NCI-H2227 treated with DMSO at 0.1 percent for 48 hours (cell line): ENCODE data around the gene URB1.
"Not testable (repeated sequence)": the region's sequence is repeated elsewhere in the genome, so short reads cannot be mapped to it uniquely, and the experiment has no call there.

Experiments used
- DNase-seq: peaks from one replicate; lab custom pipeline; 2025; lab: John Stamatoyannopoulos, UW

The URB1 gene, protein sequence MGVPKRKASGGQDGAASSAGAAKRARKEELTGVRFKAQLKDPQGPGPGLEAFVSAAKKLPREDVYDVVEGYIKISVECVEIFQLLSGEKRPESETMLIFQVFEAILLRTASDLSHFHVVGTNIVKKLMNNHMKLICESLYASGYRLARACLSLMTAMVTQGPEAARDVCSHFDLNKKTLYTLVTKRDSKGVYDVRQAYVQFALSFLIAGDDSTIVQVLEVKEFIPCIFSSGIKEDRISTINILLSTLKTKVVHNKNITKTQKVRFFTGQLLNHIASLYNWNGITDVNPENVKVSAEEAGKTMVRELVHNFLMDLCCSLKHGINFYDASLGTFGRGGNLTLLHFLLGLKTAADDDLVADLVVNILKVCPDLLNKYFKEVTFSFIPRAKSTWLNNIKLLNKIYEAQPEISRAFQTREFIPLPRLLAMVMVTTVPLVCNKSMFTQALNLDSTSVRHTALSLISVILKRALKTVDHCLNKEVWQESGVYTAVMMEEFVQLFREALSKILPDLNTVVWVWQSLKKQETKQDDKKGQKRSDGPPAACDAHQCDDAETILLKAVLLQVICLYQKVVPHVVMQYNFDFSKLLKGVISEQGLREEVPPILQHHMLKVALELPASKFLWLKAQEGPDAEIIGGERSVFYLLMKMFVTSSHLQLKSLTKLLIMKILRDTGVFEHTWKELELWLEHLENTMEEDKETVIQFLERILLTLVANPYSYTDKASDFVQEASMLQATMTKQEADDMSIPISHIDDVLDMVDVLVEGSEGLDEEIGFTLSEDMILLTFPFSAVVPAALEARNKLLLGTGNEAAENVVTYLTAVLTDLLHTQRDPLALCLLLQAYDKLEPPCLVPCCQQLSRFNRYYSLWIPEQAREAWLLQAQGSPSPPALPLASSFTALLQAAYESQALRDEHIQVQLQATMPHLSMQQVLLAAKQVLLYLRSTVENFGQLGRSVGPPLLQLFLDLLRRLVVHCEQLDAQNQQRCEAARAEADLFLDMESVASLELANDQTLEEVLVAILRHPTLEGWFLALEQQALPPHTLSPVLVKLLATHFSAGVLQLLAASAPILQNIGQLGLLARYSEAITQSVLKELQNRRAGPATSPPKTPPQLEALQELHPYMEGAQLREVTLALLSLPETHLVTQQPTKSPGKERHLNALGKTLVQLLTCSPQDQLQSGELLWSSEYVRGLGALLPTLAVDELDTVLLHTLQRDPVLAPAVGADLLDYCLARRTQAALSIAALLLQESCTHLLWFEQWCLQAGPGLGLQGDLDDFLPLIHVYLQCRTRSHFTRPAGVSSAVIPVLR (N-terminal part only)

DNA sequence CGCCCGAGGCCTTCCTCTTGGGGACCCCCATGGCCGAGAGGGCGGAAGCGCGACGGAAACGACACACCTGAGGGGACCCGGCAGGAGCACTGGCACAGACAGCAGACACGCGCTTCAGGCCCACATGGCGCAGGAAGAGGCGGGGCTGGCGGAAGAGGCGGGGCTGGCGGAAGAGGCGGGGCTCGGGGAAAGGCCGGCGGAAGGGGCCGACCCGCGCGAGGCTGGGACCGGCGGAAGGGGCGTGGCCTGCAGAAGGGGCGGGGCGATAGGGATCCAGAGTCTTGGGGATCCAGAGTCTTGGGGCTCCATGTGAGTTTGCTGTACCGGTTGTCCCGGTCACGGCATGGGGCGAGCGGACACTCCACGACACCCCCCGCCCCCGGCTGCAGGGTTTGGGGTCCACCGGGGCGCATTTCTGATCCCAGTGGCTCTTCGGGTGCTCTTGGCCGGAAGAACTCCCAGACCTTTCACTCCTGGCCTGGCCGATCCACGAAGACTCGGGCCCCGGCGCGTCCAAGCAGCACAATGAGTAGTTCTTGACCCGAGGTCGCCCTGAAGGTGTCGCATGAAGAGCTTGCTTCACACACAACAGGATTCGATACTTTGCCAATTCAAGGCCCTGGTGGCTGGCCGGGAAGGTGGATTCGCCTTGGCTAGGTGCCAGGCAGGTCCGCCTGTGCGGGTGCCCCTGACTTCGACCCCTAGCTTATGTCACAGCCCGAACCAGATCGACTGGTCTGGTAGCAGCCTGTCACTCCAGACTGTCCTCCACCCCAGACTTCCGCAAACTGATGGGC, at the start of gene URB1:
TSS of gene URB1 (minus strand) at position 133 of the 797 bp plus-strand sequence. CDS start at position 31, 102 bp downstream.
- DNase-seq = peak; percentile 82

DNA sequence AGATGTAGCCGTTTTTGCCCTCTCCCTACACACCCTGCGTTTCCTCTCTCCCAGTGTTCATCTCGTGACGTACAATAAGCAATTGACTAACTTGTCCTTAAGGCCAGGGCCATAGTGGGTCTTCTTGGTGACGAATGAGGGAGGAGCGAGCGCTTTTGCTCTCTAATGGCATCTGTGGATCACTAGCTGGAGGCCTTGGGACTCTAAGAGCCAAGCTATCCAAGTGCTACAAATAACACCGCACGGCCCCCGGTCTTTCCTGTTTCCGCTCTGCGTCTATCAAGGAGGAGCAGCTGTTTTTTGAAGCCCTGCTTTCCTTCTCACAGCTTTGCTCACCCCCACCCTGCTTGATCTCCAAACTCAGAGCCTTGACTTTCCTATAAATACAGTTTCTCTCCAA, 44.9 kb upstream of the URB1 start:
- no peak for DNase-seq

DNA sequence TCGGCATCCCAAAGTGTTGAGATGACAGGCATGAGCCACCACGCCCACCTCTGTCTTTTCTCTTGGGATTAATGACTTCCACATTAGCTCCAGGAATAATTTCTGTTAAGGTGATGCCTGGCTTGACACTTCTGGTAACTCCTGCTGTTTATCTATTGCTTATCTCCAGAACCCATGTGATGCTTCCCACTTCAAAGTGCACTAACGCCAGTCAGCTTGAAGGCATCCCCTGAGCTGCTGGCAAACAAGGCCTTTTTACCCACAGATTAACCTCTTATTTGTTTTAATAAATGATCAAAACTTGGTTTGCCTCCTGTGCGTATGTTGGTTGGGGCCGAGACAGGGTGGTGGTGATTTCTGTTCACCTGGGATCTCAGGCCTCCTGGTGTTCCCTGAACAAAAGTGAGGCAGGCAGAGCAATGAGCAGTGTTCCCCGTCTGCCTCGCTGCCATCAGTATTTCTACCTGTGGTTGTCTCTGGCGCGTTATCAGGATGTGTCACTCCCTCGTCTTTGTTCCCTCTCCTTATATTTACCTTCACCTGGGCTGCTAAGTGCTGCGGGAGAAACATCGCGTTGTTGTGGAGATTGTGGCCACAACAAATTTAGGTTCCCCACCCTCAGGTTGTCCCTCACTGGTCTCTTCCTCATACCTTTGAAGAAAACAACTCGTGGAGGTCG, 40.3 kb upstream of the URB1 start:
- not testable (repeated sequence) for DNase-seq

DNA sequence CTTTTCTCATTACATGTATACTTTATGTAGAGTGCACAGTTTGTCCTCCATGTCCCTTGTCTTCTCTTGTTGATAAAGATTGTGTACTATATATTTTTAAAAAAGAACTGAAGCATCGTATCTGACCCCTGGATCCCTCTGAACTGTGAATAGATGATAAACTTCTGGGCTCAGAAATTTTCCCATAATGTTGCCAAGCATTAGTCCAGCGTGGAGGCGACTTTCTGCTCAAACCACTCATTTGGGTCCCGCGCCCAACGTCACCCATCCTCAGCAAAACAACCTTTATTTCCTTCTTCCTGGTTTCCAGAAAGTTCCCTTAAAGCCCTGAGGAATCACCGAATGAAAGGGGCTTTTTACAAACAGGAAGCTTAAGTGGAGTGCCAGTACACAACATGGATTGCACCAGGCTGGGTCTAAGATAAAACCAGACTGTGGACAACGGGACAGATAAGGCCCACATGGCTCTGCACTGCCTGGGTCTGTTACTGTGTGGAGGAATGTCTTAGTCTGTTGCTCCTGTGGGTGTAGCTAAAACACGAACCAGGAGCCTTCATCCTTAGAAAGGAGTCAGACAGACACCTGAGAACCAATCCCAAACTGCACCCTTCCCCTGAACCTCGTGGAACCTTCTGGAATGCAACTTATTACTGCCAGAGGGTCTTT, 35.3 kb upstream of the URB1 start:
- no peak for DNase-seq

DNA sequence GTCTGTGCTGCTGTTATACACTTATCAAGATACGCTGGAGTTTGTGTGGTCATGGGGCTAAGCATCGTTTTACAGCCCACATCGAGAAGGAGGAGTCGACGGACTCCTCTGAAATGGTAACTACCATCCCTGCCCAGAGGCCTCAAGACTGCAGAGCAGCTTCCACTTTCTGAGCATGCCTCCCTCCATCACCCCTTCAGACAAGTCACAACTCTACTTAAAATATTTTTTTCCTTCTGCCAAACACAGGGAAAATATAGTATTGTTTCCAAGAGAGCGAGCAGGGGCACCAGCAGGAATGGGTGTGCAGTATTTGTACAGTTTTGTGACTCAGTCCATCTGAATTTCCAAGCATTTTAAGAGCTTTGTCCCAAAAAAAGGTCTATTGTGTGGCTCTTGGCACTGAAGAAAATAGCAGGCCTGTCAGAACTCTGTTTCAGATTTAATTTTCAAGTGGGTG, 33.8 kb upstream of the URB1 start:
- no peak for DNase-seq

DNA sequence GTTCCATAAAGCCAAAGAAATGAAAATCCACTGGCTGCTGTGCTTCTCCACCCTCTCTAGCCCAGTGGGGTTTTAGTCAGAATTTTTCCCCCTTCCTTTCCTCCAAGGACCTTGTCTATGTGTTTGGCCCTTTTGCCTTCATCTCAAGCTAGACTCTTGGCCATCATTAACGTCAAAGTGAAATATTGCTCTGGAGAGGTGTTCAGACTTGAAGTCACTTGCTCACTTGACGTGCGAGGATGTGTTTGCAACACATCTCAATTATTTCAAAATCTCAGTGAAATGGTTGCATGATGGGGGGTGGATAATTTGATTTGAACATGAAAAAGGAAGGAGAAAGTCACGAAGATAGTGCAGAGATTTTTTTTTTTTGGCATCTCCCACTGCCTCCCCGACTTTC, 33.3 kb upstream of the URB1 start:
- no peak for DNase-seq

DNA sequence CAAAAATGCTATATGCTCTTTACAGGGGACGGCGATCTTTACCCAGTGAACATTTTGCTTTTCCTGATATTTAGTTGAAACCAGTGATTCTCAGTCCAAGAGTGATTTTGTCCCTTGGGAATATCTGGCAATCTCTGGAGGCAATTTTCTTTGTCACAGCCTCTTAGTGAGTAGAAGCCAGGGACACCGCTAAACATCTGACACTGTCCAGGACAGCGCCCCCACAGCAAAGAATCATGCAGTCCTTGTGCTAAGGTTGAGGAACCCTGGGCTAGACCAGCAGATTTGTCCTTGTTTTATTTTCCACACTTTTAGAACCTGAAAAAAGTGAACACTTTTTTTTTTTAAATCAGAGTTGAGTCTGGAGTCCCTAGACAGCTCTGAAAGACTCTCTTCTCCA, 32.8 kb upstream of the URB1 start:
- no peak for DNase-seq

DNA sequence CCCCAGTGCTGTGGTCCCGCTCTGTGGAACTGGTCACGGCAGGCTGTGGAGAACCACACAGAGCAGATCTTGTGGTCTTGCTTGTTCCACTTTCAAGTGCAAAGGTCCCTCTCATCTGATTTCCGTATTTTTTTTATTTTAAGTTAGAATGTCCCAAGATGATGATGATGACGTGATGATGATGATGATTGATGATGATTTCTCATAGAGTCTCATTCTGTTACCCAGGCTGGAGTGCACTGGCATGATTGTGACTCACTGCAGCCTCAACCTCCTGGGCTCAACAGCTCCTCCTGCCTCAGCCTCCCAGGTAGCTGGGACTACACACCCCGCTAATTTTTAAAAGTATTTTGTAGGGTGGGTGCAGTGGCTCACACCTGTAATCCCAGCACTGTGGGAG, 31.9 kb upstream of the URB1 start:
- DNase-seq = no peak

DNA sequence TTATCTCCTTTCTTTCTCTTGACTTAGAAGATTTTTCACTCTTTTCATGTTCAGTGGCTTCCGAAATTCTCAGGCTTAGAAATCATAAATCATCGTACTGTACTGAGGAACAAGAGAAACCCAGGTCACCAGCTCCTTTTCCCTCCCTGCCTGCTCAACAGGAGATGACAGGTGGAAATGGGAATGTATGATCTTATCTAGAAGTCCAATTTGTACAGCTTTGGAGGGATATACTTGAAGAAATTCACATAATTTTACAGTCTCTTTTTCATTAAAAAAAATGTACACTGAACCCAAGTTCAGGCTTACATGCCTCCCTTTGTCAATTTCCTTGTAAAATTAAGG, 31.4 kb upstream of the URB1 start:
- no peak for DNase-seq

DNA sequence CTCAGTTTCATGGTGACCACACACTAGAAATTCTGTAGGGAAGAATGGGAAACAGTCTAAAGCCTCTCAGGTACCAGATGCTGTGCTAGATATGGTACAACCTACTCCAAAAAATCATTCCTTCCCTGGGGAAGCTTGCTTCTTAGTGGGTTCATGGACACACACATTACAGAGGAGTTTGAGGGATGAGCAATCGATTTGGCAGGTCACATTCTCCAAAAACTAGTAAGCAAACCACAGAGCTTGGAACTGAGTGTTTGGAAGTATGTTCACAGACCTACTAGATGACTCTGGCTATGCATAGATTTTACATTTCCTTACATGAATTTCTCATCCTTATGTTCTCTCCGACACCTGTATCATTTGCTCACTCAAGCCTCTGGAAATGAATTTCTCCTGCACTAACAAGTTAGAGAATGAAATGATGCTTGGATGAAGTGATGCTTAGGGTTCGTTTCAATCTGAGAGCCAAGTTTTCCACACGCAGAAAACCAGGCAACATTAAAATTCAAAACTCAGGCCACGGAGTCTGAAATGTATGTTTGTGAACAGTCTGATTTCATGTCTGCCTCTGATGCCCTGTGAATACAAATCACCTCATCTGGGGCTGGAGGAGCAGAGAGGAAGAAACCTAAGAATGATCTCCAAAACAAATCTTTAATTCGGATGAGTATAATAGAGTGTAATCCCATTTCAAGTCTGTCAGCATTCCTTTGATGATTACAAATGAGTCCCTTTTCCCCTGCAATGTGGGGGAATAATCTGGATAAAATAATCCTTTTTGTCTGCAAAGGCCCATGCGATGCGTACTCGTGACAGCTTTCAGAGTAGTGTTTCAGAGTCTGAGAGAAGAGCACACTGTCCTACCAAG, 30.7 kb upstream of the URB1 start:
- DNase-seq = no peak

DNA sequence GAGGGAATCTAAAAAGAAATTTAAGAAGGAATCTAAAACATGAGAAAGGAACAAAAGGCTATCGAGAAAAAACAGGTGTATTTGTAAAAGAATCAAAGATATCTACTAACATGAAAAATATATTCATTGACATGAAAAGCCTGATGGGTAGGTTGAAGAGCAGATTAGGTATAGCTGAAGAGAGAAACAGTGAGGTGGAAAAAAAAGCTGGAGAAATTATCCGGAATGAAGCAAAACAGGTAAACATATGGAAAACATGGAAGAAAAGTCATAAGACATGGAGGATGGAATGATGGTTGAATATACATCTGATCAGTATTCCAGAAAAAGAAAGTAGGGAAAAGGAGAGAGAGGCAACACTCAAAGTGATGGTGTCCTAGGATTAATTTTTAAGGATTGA, 29.3 kb upstream of the URB1 start:
- no peak for DNase-seq

DNA sequence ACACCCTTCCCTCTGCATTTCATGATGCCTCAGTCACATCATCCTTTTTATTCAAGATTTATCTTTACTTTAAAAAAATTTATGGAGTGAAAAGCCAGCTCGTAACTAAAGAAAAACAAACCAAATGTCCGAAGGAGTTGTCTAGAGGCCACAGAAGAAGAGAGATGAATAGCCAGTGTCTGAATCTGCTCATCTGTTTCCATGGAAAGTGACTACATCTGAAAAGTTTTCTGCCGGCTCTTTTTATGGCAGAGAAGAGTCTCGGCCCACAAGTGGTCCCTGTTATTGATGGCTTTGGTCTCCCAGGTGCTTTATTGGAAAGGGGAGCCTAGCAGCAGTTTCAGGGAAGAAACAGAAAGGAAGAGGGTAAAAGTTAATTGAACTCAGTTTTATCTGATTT, 25.3 kb upstream of the URB1 start:
- DNase-seq = no peak

DNA sequence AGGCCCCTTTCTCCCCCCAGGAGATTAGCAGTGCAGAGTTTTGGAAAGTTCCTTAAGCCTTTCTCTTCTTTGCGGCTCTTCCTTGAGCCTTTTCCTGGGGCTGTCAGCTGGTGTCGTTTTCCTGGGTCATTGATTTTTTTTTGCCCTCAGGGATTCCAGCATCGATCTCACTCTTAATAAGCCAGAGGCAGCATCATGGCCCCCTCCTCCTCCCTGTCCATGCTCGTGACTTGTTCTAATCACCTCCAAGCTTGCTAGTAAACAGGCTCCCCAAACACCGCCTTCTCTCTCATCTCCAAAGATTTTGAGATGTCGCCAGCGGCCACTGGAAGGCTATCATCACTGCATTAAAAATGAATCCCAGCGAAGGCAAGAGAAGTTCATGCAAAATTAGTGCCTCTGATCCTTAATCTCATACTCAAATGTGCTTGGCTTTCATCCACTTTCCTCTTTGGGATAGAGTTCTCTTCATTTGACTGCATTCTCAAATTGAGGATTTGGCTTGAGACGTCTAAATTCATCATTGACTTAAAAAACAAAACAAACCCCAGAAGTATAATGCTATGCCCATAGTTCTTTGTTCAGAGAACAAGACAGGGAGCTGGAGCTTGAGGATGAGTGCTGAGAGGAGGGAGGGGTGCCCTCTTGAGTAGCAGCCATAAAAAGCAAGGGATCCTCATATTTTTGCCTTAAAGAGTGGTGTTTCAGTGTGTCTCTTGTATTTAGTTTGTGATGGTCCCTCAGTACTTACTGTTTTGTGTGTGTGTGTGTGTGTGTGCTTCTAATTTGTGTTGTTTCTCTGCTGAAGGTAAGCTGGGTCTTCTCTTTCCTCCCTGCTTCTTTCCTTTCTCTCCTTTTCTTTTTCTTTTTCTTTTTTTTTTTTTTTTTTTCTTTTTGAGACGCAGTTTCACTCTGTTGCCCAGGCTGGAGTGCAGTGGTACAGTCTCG, 22.9 kb upstream of the URB1 start:
- DNase-seq = peak; percentile 7

DNA sequence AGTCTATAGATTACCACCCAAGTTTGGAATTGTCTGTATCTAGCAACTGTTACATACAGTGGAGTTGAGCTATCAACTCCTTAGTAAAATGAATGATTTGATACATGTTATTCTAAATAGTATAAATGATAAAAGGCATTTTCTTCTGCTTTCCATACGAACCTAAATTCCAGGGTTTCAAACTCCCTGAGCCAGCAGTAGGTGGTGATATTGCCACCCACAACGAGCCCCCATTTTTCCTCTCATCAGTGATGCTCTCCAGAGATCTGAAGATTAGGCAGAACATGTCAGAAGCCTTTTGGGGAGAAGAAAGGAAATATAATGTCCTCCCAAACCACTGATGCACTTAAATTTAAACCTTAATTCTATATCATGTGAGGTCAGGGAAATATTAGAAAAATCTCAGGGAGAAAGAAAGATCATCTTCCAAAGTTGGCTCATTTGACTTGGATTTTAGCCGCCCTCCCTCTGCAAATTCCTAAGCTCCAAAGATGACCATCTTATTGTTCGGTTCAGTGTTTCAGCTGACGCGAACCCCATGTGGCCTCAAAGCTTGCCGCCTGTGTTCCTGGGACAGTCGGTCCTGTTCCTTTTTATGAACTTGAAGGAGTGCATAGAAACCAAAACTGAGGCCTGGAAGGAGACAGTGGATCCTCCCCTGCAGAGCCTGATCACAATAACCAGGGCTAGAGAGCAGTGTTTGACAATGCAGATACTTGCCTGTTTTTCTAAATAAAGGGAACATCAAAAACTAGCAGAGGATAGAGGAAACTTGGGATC, 22.0 kb upstream of the URB1 start:
- DNase-seq = no peak

DNA sequence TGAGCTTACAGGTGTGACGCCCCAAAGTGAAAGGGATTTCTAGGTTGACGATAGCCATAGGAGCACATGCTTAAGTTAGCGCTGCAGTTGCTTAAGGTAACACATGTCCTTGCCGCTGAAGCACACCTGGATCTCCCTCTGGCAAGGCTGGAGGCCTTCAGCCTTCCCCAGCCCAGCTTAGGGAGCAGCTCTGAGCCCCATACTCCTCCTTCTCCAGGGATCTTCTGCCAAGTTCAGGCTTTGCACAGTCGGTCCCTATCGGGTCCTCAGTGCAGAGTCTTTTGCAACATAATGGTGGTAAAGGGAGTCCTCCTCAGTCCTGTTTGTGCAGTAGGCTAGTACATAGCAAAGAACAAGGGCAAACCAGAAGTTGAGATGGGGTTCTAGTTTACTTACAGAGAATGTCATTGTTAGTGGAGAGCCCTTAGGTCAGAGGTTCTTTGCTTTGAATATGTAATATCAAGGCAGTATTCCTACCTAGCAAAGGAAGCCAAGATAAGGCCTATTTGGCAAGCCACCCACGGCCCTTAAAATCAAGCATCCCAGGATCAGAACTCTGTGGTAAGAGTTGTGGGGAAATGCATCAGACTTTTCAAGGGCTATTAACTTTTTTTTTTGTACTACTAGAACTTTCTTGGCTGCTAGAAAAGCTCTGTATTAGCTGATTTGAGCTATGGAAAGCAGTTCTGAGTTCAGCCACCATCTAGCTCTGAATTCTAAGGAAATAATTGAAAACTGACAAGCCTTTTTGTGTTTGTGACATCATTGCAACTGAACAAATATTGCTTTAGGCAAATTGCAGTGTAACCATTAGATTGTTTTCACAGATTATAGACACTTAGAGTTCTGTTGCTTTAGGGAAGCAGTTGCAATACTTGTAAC, 21.1 kb upstream of the URB1 start:
- DNase-seq = no peak

DNA sequence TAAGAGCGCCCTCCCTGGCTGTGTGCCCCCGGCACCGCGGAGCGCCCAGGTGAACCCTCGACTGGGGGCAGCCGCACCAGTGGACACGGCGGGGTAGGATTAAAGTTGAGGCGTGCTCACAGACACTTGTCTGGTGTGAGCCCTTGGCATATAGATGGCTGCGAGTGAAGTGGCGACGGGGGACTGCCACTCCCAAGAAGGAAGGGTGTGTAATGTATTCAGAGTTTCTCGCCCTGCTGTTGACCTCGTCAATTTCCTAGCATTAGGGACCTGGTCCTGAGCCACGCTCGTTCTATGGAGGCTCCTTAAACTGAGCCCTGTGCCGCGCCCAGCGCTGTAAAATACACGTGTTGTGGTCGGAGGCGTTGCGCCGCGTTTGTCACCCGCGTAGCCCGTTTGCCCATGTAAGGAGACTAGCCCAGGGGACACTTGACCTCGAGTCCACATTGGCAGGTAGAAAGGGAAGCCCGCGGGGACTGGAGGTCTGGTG, 20.2 kb upstream of the URB1 start:
- DNase-seq = no peak
